A673 (cell line): ENCODE results near the gene CYP1A2. TPM values are rescaled to one million over a fixed set of nuclear protein-coding genes. Genes with fewer than 3 reads are reported as not detected.
"Not testable (repeated sequence)": the region's sequence is repeated elsewhere in the genome, so short reads cannot be mapped to it uniquely, and the experiment has no call there.

Experiments
- BruUV-seq: library from RNA; stranded (reverse); fragments of 400-500 nt; replicated peaks from 2 replicates; lab custom pipeline; 2021; lab: Mats Ljungman, UMichigan
- CTCF ChIA-PET: fragments of 300-600 bp; sonication (Branson Sonifier 250); formaldehyde crosslinking; loops from one replicate; lab custom pipeline; 2022; ENCODE audit warnings: antibody characterized with exemption; lab: Charles Lee
- POLR2A ChIA-PET: fragments of 300-600 bp; sonication (Branson Sonifier 250); formaldehyde crosslinking; loops from one replicate; lab custom pipeline; 2022; ENCODE audit warnings: antibody characterized with exemption; ENCODE audit not compliant: low non-redundant PET; lab: Charles Lee
- DNase-seq: peaks from one replicate; pipeline ENCODE4 v3.0.0-alpha.2; 2015; ENCODE audit warnings: low spot score
- H3K27ac ChIP-seq: fragments of 200-600 bp; sonication (generic); 2 replicates; pipeline ENCODE4 v1.5.1; 2016; ENCODE audit warnings: mixed run types, low read depth, mild to moderate bottlenecking, mixed read lengths, antibody characterized with exemption, low read length; ENCODE audit not compliant: poor library complexity, severe bottlenecking
- H3K27me3 ChIP-seq: fragments of 200-600 bp; sonication (generic); replicated peaks from 2 replicates; pipeline ENCODE4 v1.6.1; 2017; ENCODE audit warnings: mixed run types, low read depth, mild to moderate bottlenecking, mixed read lengths, antibody characterized with exemption, low read length; ENCODE audit not compliant: insufficient read depth, poor library complexity
- H3K36me3 ChIP-seq: fragments of 200-600 bp; sonication (generic); 2 replicates; pipeline ENCODE4 v1.6.1; 2016; ENCODE audit warnings: mixed run types, mild to moderate bottlenecking, mixed read lengths, antibody characterized with exemption, low read length; ENCODE audit not compliant: insufficient read depth, poor library complexity, severe bottlenecking
- H3K4me1 ChIP-seq: fragments of 200-600 bp; sonication (generic); 2 replicates; pipeline ENCODE4 v1.6.1; 2017; ENCODE audit warnings: mixed run types, mild to moderate bottlenecking, mixed read lengths, antibody characterized with exemption, low read length; ENCODE audit not compliant: insufficient read depth, poor library complexity, severe bottlenecking
- H3K4me3 ChIP-seq: fragments of 200-600 bp; sonication (generic); 2 replicates; pipeline ENCODE4 v1.5.1; 2016; ENCODE audit warnings: low read depth, mixed run types, mild to moderate bottlenecking, mixed read lengths, low read length; ENCODE audit not compliant: poor library complexity, severe bottlenecking
- H3K9me3 ChIP-seq: fragments of 200-600 bp; sonication (generic); 2 replicates; pipeline ENCODE4 v1.6.1; 2016; ENCODE audit warnings: mixed run types, low read depth, mild to moderate bottlenecking, mixed read lengths, antibody characterized with exemption, low read length; ENCODE audit not compliant: poor library complexity, severe bottlenecking
- EZH2 ChIP-seq: fragments of 200-600 bp; sonication (generic); IDR thresholded peaks from 2 replicates; pipeline ENCODE4 v1.6.1; 2017; ENCODE audit warnings: borderline replicate concordance, low read depth, mild to moderate bottlenecking, mixed read lengths, antibody characterized with exemption, low read length; ENCODE audit not compliant: poor library complexity, severe bottlenecking
- intact Hi-C: fragments of 100-400 bp; cut with micrococcal nuclease; formaldehyde crosslinking; loops from one replicate; pipeline ENCODE4 v1.10.0; 2022; ENCODE audit not compliant: unreplicated experiment
- total RNA-seq: library from RNA; stranded (reverse); gene quantifications from 2 replicates; pipeline ENCODE4 v1.2.3, GENCODE V29; 2021
- TF ChIP-seq, protein P1 (sequence below): fragments of 300-800, 200-600 bp; sonication (generic); conservative IDR thresholded peaks from 2 replicates; pipeline ENCODE4 v1.5.1; 2017; ENCODE audit warnings: low read depth, mild to moderate bottlenecking, antibody characterized with exemption, low read length, moderate library complexity, mixed read lengths

CYP1A2 gene
- total RNA-seq, 1 experiment from 2014 or later = not detected

DNA sequence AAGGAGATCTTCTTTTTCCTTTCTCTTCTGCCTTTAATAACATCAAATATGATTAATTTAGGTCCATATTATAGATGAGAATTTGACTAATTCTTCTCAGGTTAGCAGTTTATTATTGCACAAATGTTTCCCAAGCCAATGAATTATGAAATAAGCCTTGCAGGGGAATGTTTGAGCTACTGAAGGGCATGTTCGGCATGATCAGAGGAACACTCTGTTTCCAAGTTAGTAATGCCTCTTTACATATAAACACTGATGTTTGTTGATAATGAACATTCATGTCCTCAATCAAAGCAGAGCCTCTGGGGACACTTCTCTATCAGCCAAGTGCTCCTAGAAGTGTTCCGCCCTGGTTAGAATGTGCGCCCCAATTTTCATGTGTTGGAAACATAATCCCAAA, 13.3 kb upstream of the CYP1A2 start:
- BruUV-seq = no TSS peak
- peaks cover 6% of the 10 kb centered on the region for H3K9me3 ChIP-seq
- DNase-seq = no peak
- POLR2A ChIA-PET = no interaction called here
- intact Hi-C loops = no loop called here
- no peaks in the 10 kb centered on the region for H3K4me1 ChIP-seq
- H3K27me3 ChIP-seq = peaks cover 9% of the 10 kb centered on the region
- CTCF ChIA-PET = no interaction called here
- H3K4me3 ChIP-seq = no peak overlapping the region
- TF ChIP-seq, protein P1, sequence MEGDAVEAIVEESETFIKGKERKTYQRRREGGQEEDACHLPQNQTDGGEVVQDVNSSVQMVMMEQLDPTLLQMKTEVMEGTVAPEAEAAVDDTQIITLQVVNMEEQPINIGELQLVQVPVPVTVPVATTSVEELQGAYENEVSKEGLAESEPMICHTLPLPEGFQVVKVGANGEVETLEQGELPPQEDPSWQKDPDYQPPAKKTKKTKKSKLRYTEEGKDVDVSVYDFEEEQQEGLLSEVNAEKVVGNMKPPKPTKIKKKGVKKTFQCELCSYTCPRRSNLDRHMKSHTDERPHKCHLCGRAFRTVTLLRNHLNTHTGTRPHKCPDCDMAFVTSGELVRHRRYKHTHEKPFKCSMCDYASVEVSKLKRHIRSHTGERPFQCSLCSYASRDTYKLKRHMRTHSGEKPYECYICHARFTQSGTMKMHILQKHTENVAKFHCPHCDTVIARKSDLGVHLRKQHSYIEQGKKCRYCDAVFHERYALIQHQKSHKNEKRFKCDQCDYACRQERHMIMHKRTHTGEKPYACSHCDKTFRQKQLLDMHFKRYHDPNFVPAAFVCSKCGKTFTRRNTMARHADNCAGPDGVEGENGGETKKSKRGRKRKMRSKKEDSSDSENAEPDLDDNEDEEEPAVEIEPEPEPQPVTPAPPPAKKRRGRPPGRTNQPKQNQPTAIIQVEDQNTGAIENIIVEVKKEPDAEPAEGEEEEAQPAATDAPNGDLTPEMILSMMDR = no peak
- no peak for TF ChIP-seq EZH2
- H3K36me3 ChIP-seq = no peaks in the 10 kb centered on the region
- H3K27ac ChIP-seq = no peak overlapping the region

- intact Hi-C loops, H3K36me3 ChIP-seq, CTCF ChIA-PET, H3K4me3 ChIP-seq, POLR2A ChIA-PET, H3K27me3 ChIP-seq, H3K4me1 ChIP-seq, BruUV-seq, H3K9me3 ChIP-seq, H3K27ac ChIP-seq: not testable (repeated sequence)
- DNase-seq = peak; percentile 25
These were observed 10.4 kb upstream of the CYP1A2 start for GRCh38 chr15:74738239-74738638.

DNA sequence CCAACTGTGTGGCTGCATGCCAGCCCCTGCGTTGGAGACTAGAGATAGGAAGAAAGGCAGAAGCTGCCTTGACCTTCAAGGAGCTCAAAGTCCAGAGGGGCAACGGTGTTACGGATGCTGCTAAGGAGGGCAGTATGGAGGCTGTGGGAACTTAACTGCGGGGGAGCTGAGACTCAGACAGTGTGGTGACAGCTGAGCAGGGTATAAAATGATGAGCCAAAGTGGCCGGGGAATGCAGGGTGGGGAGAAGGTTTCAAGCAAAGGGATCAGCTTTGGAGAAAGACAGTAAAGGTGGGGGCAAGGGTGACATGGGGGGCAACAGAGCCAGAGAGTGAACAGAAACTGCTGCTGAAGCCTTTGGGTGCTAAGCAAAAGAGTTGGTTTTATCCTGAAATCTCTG, 6.2 kb upstream of the CYP1A2 start:
- TF ChIP-seq, protein P1 = no peak
- no peak for TF ChIP-seq EZH2
- no peak overlapping the region for H3K27ac ChIP-seq
- peaks cover 5% of the 10 kb centered on the region for H3K9me3 ChIP-seq
- no TSS peak for BruUV-seq
- intact Hi-C loops = no loop called here
- DNase-seq = no peak
- CTCF ChIA-PET = interaction anchor here (0.6 kb wide), 1 partner anchor 1095 kb away, joined by 3 read pairs; no protein-coding TSS in a partner anchor
- H3K36me3 ChIP-seq = no peaks in the 10 kb centered on the region
- no peak overlapping the region for H3K4me3 ChIP-seq
- POLR2A ChIA-PET = interaction anchor here (0.7 kb wide), 1 partner anchor 27 kb away, joined by 10 read pairs; no protein-coding TSS in a partner anchor
- H3K27me3 ChIP-seq = no peaks in the 10 kb centered on the region
- H3K4me1 ChIP-seq = no peaks in the 10 kb centered on the region

- Histone ChIP-seq H3K4me3 (no peak overlapping the region), H3K4me1 (no peaks in the 10 kb centered on the region), H3K36me3 (no peaks in the 10 kb centered on the region), H3K27ac (no peak overlapping the region), H3K9me3 (no peaks in the 10 kb centered on the region), H3K27me3 (no peaks in the 10 kb centered on the region)
- ChIA-PET POLR2A (no interaction called here), CTCF (no interaction called here)
- no TSS peak for BruUV-seq
- intact Hi-C loops = no loop called here
- DNase-seq = no peak
- TF ChIP-seq, protein P1 = no peak
- TF ChIP-seq EZH2 = no peak
These were observed 2.3 kb upstream of the CYP1A2 start for GRCh38 chr15:74746389-74746788.
